Measurements from ENCODE around the gene WNT8B.

GRCh38 chr10:100485366-100485765 lies 22.6 kb downstream of the WNT8B start:
- TF ChIP-seq CTCF (IDR thresholded peaks at IDR 0.05): no peak
- TF ChIP-seq POLR2A (IDR thresholded peaks at IDR 0.05): no peak
- no peak for TF ChIP-seq POLR2AphosphoS5 (IDR thresholded peaks at IDR 0.05)
